Glutamatergic neuron (in vitro differentiated cells): ENCODE results near the gene FAM114A1. TPM values are rescaled to one million over a fixed set of nuclear protein-coding genes. Genes with fewer than 3 reads are reported as not detected.

ENCODE experiments used
- DNase-seq: peaks from one replicate; pipeline ENCODE4 v3.0.0; 2022
- H3K27ac Mint-ChIP-seq: one replicate; pipeline ENCODE4 v1.8.0; 2020; ENCODE audit warnings: mild to moderate bottlenecking, mixed read lengths, inconsistent platforms; ENCODE audit not compliant: unreplicated experiment
- H3K27me3 Mint-ChIP-seq: one replicate; pipeline ENCODE4 v1.8.0; 2020; ENCODE audit warnings: mild to moderate bottlenecking, moderate library complexity, mixed read lengths, inconsistent platforms; ENCODE audit not compliant: unreplicated experiment
- H3K36me3 Mint-ChIP-seq: one replicate; pipeline ENCODE4 v1.8.0; 2020; ENCODE audit warnings: mild to moderate bottlenecking, mixed read lengths, inconsistent platforms; ENCODE audit not compliant: unreplicated experiment
- H3K4me1 Mint-ChIP-seq: one replicate; pipeline ENCODE4 v1.8.0; 2020; ENCODE audit warnings: mild to moderate bottlenecking, low read depth, mixed read lengths, inconsistent platforms; ENCODE audit not compliant: unreplicated experiment
- H3K4me3 Mint-ChIP-seq: one replicate; pipeline ENCODE4 v1.8.0; 2020; ENCODE audit warnings: mild to moderate bottlenecking, mixed read lengths, inconsistent platforms; ENCODE audit not compliant: unreplicated experiment
- H3K9me3 Mint-ChIP-seq: one replicate; pipeline ENCODE4 v1.8.0; 2020; ENCODE audit warnings: mild to moderate bottlenecking, moderate library complexity, mixed read lengths, inconsistent platforms; ENCODE audit not compliant: unreplicated experiment
- CTCF ChIP-seq: fragments of 200-600 bp; sonication (generic); IDR thresholded peaks from one replicate; pipeline ENCODE4 v1.5.0; 2021; ENCODE audit not compliant: partially characterized antibody, unreplicated experiment
- total RNA-seq: library from RNA; stranded (reverse); fragmentation: NEBNext Ultra II Directional; extraction: Animal tissue kit (Norgen Biotek cat#: 25700); gene quantifications from one replicate; pipeline ENCODE4 v1.2.1, GENCODE V29; 2021; ENCODE audit not compliant: unreplicated experiment

The FAM114A1 gene
- total RNA-seq, 1 donor from 2014 or later: 1.0 TPM

- no peaks in the 10 kb centered on the region for H3K36me3 Mint-ChIP-seq
These were observed 49.9 kb downstream of the FAM114A1 start for GRCh38 chr4:38917481-38918025.

GRCh38 chr4:38919494-38919893, 51.9 kb downstream of the FAM114A1 start:
- Mint-ChIP-seq H3K4me1 (no peaks in the 10 kb centered on the region), H3K27me3 (no peaks in the 10 kb centered on the region), H3K36me3 (no peaks in the 10 kb centered on the region), H3K9me3 (no peaks in the 10 kb centered on the region), H3K27ac (no peak overlapping the region), H3K4me3 (no peak overlapping the region)
- TF ChIP-seq CTCF: no peak
- no peak for DNase-seq

More at GRCh38 chr4:38917481-38918025, 49.9 kb downstream of the FAM114A1 start:
- no peaks in the 10 kb centered on the region for H3K4me1 Mint-ChIP-seq
- no peaks in the 10 kb centered on the region for H3K27me3 Mint-ChIP-seq
- H3K27ac Mint-ChIP-seq: no peak overlapping the region
- no peak for DNase-seq
- H3K9me3 Mint-ChIP-seq: no peaks in the 10 kb centered on the region
- TF ChIP-seq CTCF: no peak
- H3K4me3 Mint-ChIP-seq: no peak overlapping the region

GRCh38 chr4:38920186-38920585, 52.6 kb downstream of the FAM114A1 start:
- no peaks in the 10 kb centered on the region for H3K27me3 Mint-ChIP-seq
- no peaks in the 10 kb centered on the region for H3K36me3 Mint-ChIP-seq
- TF ChIP-seq CTCF: no peak
- DNase-seq: no peak
- H3K4me3 Mint-ChIP-seq: no peak overlapping the region
- H3K27ac Mint-ChIP-seq: no peak overlapping the region
- no peaks in the 10 kb centered on the region for H3K9me3 Mint-ChIP-seq
- H3K4me1 Mint-ChIP-seq: no peaks in the 10 kb centered on the region

GRCh38 chr4:38920677-38921076, 53.1 kb downstream of the FAM114A1 start:
- Mint-ChIP-seq H3K9me3 (no peaks in the 10 kb centered on the region), H3K27ac (no peak overlapping the region), H3K4me1 (peaks cover 1% of the 10 kb centered on the region), H3K36me3 (no peaks in the 10 kb centered on the region), H3K27me3 (no peaks in the 10 kb centered on the region), H3K4me3 (no peak overlapping the region)
- DNase-seq: no peak
- TF ChIP-seq CTCF: no peak

- DNase-seq: no peak
- peaks cover 1% of the 10 kb centered on the region for H3K4me1 Mint-ChIP-seq
- no peaks in the 10 kb centered on the region for H3K9me3 Mint-ChIP-seq
- no peaks in the 10 kb centered on the region for H3K36me3 Mint-ChIP-seq
- no peaks in the 10 kb centered on the region for H3K27me3 Mint-ChIP-seq
- H3K27ac Mint-ChIP-seq: no peak overlapping the region
- TF ChIP-seq CTCF: no peak
- no peak overlapping the region for H3K4me3 Mint-ChIP-seq
These were observed 53.5 kb downstream of the FAM114A1 start for GRCh38 chr4:38921151-38921550.
